Panc1 (cell line): ENCODE measurements around the gene ZCCHC24. TPM values are rescaled to one million over a fixed set of nuclear protein-coding genes. Genes with fewer than 3 reads are reported as not detected.
"Not testable (repeated sequence)": the region's sequence is repeated elsewhere in the genome, so short reads cannot be mapped to it uniquely, and the experiment has no call there.

Experiments
- ATAC-seq: fragments of 200-7000 bp; cut with Tn5 transposase; 2 replicates; pipeline ENCODE4 v1.9.1; 2020; ENCODE audit warnings: mild to moderate bottlenecking, moderate library complexity
- BruUV-seq: library from RNA; stranded (reverse); fragments of 400-500 nt; replicated peaks from 2 replicates; lab custom pipeline; 2021; lab: Mats Ljungman, UMichigan
- CTCF ChIA-PET: fragments of 300-600 bp; sonication (Branson Sonifier 250); formaldehyde crosslinking; loops from one replicate; lab custom pipeline; 2022; ENCODE audit warnings: antibody characterized with exemption; lab: Charles Lee
- POLR2A ChIA-PET: fragments of 300-600 bp; sonication (Branson Sonifier 250); formaldehyde crosslinking; loops from one replicate; lab custom pipeline; 2022; ENCODE audit warnings: antibody characterized with exemption; lab: Charles Lee
- DNase-seq: peaks from one replicate; pipeline ENCODE4 v3.0.0-alpha.2; 2010; ENCODE audit warnings: low read depth, low spot score
- H3K27ac ChIP-seq: 2 replicates; pipeline ENCODE4 v1.5.1; 2011; ENCODE audit warnings: mild to moderate bottlenecking, low read length, inconsistent platforms
- H3K27me3 ChIP-seq: fragments of 200-500 bp; sonication (Bioruptor generic); 2 replicates; pipeline ENCODE4 v1.6.0; 2014; ENCODE audit warnings: low read length, inconsistent platforms; ENCODE audit not compliant: control insufficient read depth, insufficient read depth
- H3K36me3 ChIP-seq: fragments of 200-500 bp; sonication (Bioruptor generic); 2 replicates; pipeline ENCODE4 v1.5.1; 2014; ENCODE audit warnings: inconsistent platforms, mild to moderate bottlenecking, low read length, moderate library complexity; ENCODE audit not compliant: control insufficient read depth, insufficient read depth
- H3K4me1 ChIP-seq: 2 replicates; pipeline ENCODE4 v1.5.1; 2011; ENCODE audit warnings: inconsistent platforms, mild to moderate bottlenecking, low read length, moderate library complexity; ENCODE audit not compliant: control insufficient read depth, insufficient read depth
- H3K4me3 ChIP-seq, 2 experiments: 2 replicates each; pipeline ENCODE4 v1.5.1; 2011 to 2012; ENCODE audit warnings: low read depth in 2 of 2, low read length in 2 of 2, mild to moderate bottlenecking in 2 of 2, inconsistent platforms in 1 of 2, moderate library complexity in 1 of 2
- H3K9me3 ChIP-seq: fragments of 200-500 bp; sonication (Bioruptor generic); 2 replicates; pipeline ENCODE4 v1.5.1; 2014; ENCODE audit warnings: low read depth, mild to moderate bottlenecking, inconsistent platforms, low read length, moderate library complexity; ENCODE audit not compliant: control insufficient read depth, insufficient read depth
- CTCF ChIP-seq: fragments of 450-650 bp; IDR thresholded peaks from 2 replicates; pipeline ENCODE4 v1.5.1; 2017; ENCODE audit warnings: mild to moderate bottlenecking
- POLR2AphosphoS5 ChIP-seq: IDR thresholded peaks from 2 replicates; pipeline ENCODE4 v1.6.1; 2012; ENCODE audit warnings: mild to moderate bottlenecking, low read depth, low read length, moderate library complexity
- REST ChIP-seq, 2 experiments: IDR thresholded peaks; 2 replicates each; pipeline ENCODE4 v1.6.1; 2011 to 2012; ENCODE audit warnings: low read depth in 2 of 2, control low read depth in 1 of 2, low read length in 1 of 2, mild to moderate bottlenecking in 1 of 2, moderate library complexity in 1 of 2; ENCODE audit not compliant: insufficient read depth in 1 of 2
- SIN3A ChIP-seq: IDR thresholded peaks from 2 replicates; pipeline ENCODE4 v1.6.1; 2012; ENCODE audit warnings: low read depth, mild to moderate bottlenecking, low read length, moderate library complexity, borderline replicate concordance; ENCODE audit not compliant: insufficient read depth
- TCF7L2 ChIP-seq: IDR thresholded peaks from 2 replicates; pipeline ENCODE4 v1.6.1; 2011; ENCODE audit warnings: mild to moderate bottlenecking, low read depth, low read length, inconsistent platforms
- in situ Hi-C: cut with HindIII; loops from 2 replicates; pipeline ENCODE4 v1.10.0; 2016; ENCODE audit warnings: low sequenced_read_pairs, low pct_unique_long_range_greater_than_20kb
- intact Hi-C: fragments of 100-400 bp; cut with micrococcal nuclease; formaldehyde crosslinking; loops from one replicate; pipeline ENCODE4 v1.10.0; 2022; ENCODE audit not compliant: unreplicated experiment
- total RNA-seq: library from RNA; stranded (reverse); gene quantifications from one replicate; pipeline ENCODE4 v1.2.1, GENCODE V29; 2021; ENCODE audit not compliant: unreplicated experiment

Gene ZCCHC24
- total RNA-seq, 1 experiment from 2014 or later, result 7.8 TPM

- no peak overlapping the region for H3K4me3 ChIP-seq
- H3K9me3 ChIP-seq, result no peaks in the 10 kb centered on the region; the same call in 1 of the 2 replicates
- ATAC-seq (no peak), DNase-seq (no peak)
- in situ Hi-C loops (no loop called here), intact Hi-C loops (no loop called here)
- no peaks in the 10 kb centered on the region for H3K4me1 ChIP-seq
- BruUV-seq, result no TSS peak
- no peak for TF ChIP-seq TCF7L2
- no peak overlapping the region for H3K27ac ChIP-seq
- CTCF ChIA-PET, result no interaction called here
- POLR2A ChIA-PET, result no interaction called here
- H3K27me3 ChIP-seq, result no peaks in the 10 kb centered on the region
- H3K36me3 ChIP-seq, result no peaks in the 10 kb centered on the region
These were observed 104.7 kb downstream of the ZCCHC24 start for GRCh38 chr10:79340646-79341244.

GRCh38 chr10:79339266-79339665 lies 106.2 kb downstream of the ZCCHC24 start:
- POLR2A ChIA-PET, result no interaction called here
- H3K27ac ChIP-seq, result no peak overlapping the region
- BruUV-seq, result no TSS peak
- no peaks in the 10 kb centered on the region for H3K27me3 ChIP-seq
- CTCF ChIA-PET, result no interaction called here
- no peaks in the 10 kb centered on the region for H3K36me3 ChIP-seq
- no peaks in the 10 kb centered on the region for H3K4me1 ChIP-seq
- ATAC-seq, result no peak
- TF ChIP-seq SIN3A (no peak), CTCF (no peak), REST (IDR thresholded peaks at IDR 0.05; ENCODE audit: insufficient read depth in 1 of 2, low read depth in 2 of 2, low read length in 1 of 2) (no peak), POLR2AphosphoS5 (no peak), TCF7L2 (no peak)
- DNase-seq, result no peak
- intact Hi-C loops (no loop called here), in situ Hi-C loops (no loop called here)
- H3K4me3 ChIP-seq, result no peak overlapping the region
- no peaks in the 10 kb centered on the region; the same call in 1 of the 2 replicates for H3K9me3 ChIP-seq

- BruUV-seq, H3K9me3 ChIP-seq, H3K4me3 ChIP-seq, H3K36me3 ChIP-seq, POLR2A ChIA-PET, in situ Hi-C loops, intact Hi-C loops, DNase-seq, H3K27ac ChIP-seq, ATAC-seq, H3K27me3 ChIP-seq, CTCF ChIA-PET, H3K4me1 ChIP-seq: not testable (repeated sequence)
These were observed 107.5 kb downstream of the ZCCHC24 start for GRCh38 chr10:79337783-79338469.
